Fibroblast of the aortic adventitia (primary cell): Measurements from ENCODE around the gene RPRD2. TPM values are rescaled to one million over a fixed set of nuclear protein-coding genes. Genes with fewer than 3 reads are reported as not detected.

Source experiments
- DNase-seq: peaks from one replicate; pipeline ENCODE4 v3.0.0-alpha.2; 2010; ENCODE audit warnings: low read depth
- H3K4me3 ChIP-seq: 2 replicates; pipeline ENCODE4 v1.5.1; 2011; ENCODE audit warnings: low read depth, mild to moderate bottlenecking, control low read depth, low read length, moderate library complexity
- total RNA-seq: library from RNA; depleted of rRNA; stranded (reverse); fragments of >200 nt; gene quantifications from 2 replicates; pipeline ENCODE4 v1.2.3, GENCODE V29; 2012; ENCODE audit warnings: low replicate concordance
- TF ChIP-seq, protein P1 (sequence below): IDR thresholded peaks from 2 replicates; pipeline ENCODE4 v1.5.1; 2011; ENCODE audit warnings: mild to moderate bottlenecking, low read length, control low read depth, inconsistent platforms; ENCODE audit not compliant: insufficient read depth

RPRD2 gene
- total RNA-seq, 1 donor = 19.3 TPM

- no peak overlapping the region for H3K4me3 ChIP-seq
- no peak for DNase-seq
- TF ChIP-seq, protein P1, sequence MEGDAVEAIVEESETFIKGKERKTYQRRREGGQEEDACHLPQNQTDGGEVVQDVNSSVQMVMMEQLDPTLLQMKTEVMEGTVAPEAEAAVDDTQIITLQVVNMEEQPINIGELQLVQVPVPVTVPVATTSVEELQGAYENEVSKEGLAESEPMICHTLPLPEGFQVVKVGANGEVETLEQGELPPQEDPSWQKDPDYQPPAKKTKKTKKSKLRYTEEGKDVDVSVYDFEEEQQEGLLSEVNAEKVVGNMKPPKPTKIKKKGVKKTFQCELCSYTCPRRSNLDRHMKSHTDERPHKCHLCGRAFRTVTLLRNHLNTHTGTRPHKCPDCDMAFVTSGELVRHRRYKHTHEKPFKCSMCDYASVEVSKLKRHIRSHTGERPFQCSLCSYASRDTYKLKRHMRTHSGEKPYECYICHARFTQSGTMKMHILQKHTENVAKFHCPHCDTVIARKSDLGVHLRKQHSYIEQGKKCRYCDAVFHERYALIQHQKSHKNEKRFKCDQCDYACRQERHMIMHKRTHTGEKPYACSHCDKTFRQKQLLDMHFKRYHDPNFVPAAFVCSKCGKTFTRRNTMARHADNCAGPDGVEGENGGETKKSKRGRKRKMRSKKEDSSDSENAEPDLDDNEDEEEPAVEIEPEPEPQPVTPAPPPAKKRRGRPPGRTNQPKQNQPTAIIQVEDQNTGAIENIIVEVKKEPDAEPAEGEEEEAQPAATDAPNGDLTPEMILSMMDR = no peak
These were observed 8.6 kb downstream of the RPRD2 start for GRCh38 chr1:150372580-150372979.

DNA sequence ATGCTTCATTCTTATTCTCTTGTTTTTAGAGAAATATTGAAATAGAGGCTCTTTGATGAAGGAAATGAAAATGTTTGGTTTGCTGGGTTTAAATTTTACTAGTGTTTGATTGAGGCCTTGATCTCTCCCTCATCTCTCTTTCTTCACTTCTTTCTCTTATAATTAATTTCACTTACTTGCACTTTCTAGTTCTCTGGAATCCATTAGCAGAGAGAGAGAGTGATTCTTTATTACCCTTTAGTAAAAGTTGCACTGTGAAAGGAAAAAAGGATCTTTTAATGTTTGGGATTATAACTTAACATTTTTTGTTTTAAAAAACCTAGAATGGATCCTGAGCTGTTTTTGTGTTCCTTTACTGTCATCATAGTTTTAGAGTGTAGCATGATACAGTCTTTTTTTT, 12.2 kb downstream of the RPRD2 start:
- TF ChIP-seq, protein P1 = no peak
- DNase-seq = no peak
- no peak overlapping the region for H3K4me3 ChIP-seq

GRCh38 chr1:150383631-150384324, 19.8 kb downstream of the RPRD2 start:
- TF ChIP-seq, protein P1 = no peak
- DNase-seq = no peak

GRCh38 chr1:150385537-150386445, 21.8 kb downstream of the RPRD2 start:
- no peak overlapping the region for H3K4me3 ChIP-seq
- TF ChIP-seq, protein P1 = no peak
- no peak for DNase-seq

More at GRCh38 chr1:150383631-150384324, 19.8 kb downstream of the RPRD2 start:
- no peak overlapping the region for H3K4me3 ChIP-seq

DNA sequence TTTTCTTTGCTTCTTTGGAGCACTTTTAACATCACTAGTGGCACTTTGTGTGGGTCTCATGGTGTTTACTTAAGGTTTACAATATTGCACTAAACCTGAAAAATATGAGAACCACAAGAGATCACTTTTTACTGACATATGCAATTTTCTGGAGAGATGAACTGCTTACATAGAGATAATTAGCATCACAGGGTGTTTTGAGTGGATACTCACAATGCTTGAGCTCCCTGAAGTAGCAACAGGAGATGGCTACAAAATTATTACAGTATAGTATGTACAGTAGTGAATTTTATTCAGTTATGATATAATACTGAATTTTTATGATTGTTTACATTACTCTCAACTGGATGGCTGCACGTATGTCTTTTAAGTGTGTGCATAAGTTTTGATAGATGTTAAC, 22.6 kb downstream of the RPRD2 start:
- TF ChIP-seq, protein P1 = no peak
- H3K4me3 ChIP-seq = no peak overlapping the region
- DNase-seq = no peak

DNA sequence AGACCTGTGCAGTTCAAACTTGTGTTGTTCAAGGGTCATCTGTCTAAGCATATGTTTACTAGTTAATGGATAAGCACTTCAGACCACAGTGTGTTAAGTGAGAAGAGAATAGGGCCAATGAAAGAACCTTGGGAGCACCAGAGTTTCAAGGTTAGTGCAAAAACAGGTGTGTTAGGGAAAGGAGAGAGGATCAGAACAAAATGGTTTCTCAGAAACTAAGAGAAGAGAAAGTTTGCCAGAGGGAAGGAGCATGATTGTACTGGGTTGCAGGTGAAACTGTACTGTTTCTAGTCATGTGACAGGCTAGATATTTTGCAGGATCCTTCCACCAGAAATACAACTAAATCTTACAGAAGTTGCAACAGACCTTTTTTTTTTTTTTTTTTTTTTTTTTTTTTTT, 23.3 kb downstream of the RPRD2 start:
- DNase-seq = no peak
- no peak overlapping the region for H3K4me3 ChIP-seq
- TF ChIP-seq, protein P1 = no peak
